Stimulated activated CD4-positive, alpha-beta T cell treated with anti-CD3 and anti-CD28 coated beads, Interleukin-15, amount 100 ng/mL, for 24 hours (primary cell): ENCODE results near the gene DCN.
"Not testable (repeated sequence)": the region's sequence is repeated elsewhere in the genome, so short reads cannot be mapped to it uniquely, and the experiment has no call there.

Source experiments
- DNase-seq: peaks from one replicate; pipeline ENCODE4 v3.0.0-alpha.2; 2020

DCN gene

GRCh38 chr12:91182636-91183455, at the start of gene DCN:
DCN (minus strand) TSS chr12:91182817; CDS start chr12:91178552, 4,265 bp downstream.
- DNase-seq, result no peak

- DNase-seq, result no peak
These were observed 48.2 kb upstream of the DCN start for GRCh38 chr12:91230841-91231240.

GRCh38 chr12:91226951-91227350, 44.3 kb upstream of the DCN start:
- no peak for DNase-seq

GRCh38 chr12:91225316-91225715, 42.7 kb upstream of the DCN start:
- no peak for DNase-seq

- no peak for DNase-seq
These were observed 41.8 kb upstream of the DCN start for GRCh38 chr12:91224401-91224800.

- DNase-seq, result no peak
These were observed 40.1 kb upstream of the DCN start for GRCh38 chr12:91222746-91223145.

- DNase-seq, result no peak
These were observed 37.3 kb upstream of the DCN start for GRCh38 chr12:91219919-91220318.

GRCh38 chr12:91219511-91219910, 36.9 kb upstream of the DCN start:
- DNase-seq, result no peak

- DNase-seq, result no peak
These were observed 34.3 kb upstream of the DCN start for GRCh38 chr12:91216871-91217270.

- no peak for DNase-seq
These were observed 33.4 kb upstream of the DCN start for GRCh38 chr12:91215940-91216454.

GRCh38 chr12:91211866-91212265, 29.2 kb upstream of the DCN start:
- DNase-seq, result no peak

- no peak for DNase-seq
These were observed 28.0 kb upstream of the DCN start for GRCh38 chr12:91210618-91211017.

GRCh38 chr12:91210144-91210543, 27.5 kb upstream of the DCN start:
- DNase-seq, result no peak

- DNase-seq, result not testable (repeated sequence)
These were observed 24.7 kb upstream of the DCN start for GRCh38 chr12:91207301-91207700.

- DNase-seq, result no peak
These were observed 23.2 kb upstream of the DCN start for GRCh38 chr12:91205811-91206210.

- no peak for DNase-seq
These were observed 21.8 kb upstream of the DCN start for GRCh38 chr12:91204421-91204820.

- DNase-seq, result no peak
These were observed 21.0 kb upstream of the DCN start for GRCh38 chr12:91203610-91204009.

- no peak for DNase-seq
These were observed 19.8 kb upstream of the DCN start for GRCh38 chr12:91202390-91202789.

GRCh38 chr12:91196436-91196835, 13.8 kb upstream of the DCN start:
- no peak for DNase-seq

- DNase-seq, result no peak
These were observed 11.9 kb upstream of the DCN start for GRCh38 chr12:91194500-91194899.

- DNase-seq, result no peak
These were observed 9.0 kb upstream of the DCN start for GRCh38 chr12:91191513-91192111.

GRCh38 chr12:91189516-91189915, 6.9 kb upstream of the DCN start:
- no peak for DNase-seq

- DNase-seq, result no peak
These were observed 6.2 kb upstream of the DCN start for GRCh38 chr12:91188778-91189177.

- no peak for DNase-seq
These were observed 3.5 kb upstream of the DCN start for GRCh38 chr12:91186156-91186555.
